ENCODE results near the gene DGKB. TPM values are rescaled to one million over a fixed set of nuclear protein-coding genes. Genes with fewer than 3 reads are reported as not detected.

The DGKB gene
- total and polyA plus RNA-seq, 2 of the 8 experiments (the other 6 are each of a cell fraction or from before 2014, with no cell fraction given) = 1.9 to 2.6 TPM

DNA sequence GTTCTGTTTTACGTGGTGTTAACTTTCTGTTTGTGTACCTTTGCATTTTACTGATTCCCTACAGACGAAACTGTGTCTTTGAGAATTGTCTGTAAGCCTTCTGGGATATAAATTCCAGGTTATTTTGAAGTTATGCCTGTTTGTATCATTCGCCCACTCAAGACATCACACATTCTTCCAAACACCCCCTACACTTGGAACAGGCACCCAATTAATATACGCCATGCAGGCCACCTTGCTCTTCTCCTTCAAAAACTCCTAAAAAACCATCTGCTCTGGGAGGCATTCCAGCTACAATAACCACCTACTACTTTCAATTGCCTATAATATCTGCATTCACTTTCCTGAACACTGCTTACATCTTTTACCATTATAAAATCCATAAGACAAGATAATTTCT, 453.3 kb downstream of the DGKB start (continued):
- TF ChIP-seq CHD7 (IDR thresholded peaks at IDR 0.05; ENCODE audit: insufficient replicate concordance, low read length) (no peak), CHD1 (IDR thresholded peaks at IDR 0.05; ENCODE audit: low read depth, low read length) (no peak), TEAD4 (IDR thresholded peaks at IDR 0.05; ENCODE audit: low read depth, low read length) (no peak), TAF1 (IDR thresholded peaks at IDR 0.05; ENCODE audit: low read depth, low read length) (no peak), SP2 (IDR thresholded peaks at IDR 0.05; ENCODE audit: low read length) (no peak), SAP30 (IDR thresholded peaks at IDR 0.05; ENCODE audit: insufficient read depth, insufficient replicate concordance, low read length) (no peak), USF2 (IDR thresholded peaks at IDR 0.05; ENCODE audit: low read length) (no peak), YY1 (IDR thresholded peaks at IDR 0.05; ENCODE audit: low read depth, low read length) (no peak), ATF2 (IDR thresholded peaks at IDR 0.05; ENCODE audit: low read length) (no peak)

Measured in H1 (cell line).